Endometrial microvascular endothelial cells (primary cell): ENCODE measurements around the gene NQO2. TPM values are rescaled to one million over a fixed set of nuclear protein-coding genes. Genes with fewer than 3 reads are reported as not detected.
"Not testable (repeated sequence)": the region's sequence is repeated elsewhere in the genome, so short reads cannot be mapped to it uniquely, and the experiment has no call there.

ENCODE experiments used
- in situ Hi-C: cut with HindIII; loops from 2 replicates; pipeline ENCODE4 v1.10.0; 2017; ENCODE audit warnings: low sequenced_read_pairs, low pct_unique_long_range_greater_than_20kb; ENCODE audit errors: inconsistent ontology term
- total RNA-seq: library from RNA; depleted of rRNA; stranded (reverse); fragments of >200 nt; gene quantifications from one replicate; pipeline ENCODE4 v1.2.3, GENCODE V29; 2015; ENCODE audit errors: inconsistent ontology term

NQO2 gene
- total RNA-seq, 1 donor from 2014 or later: 74.1 TPM

DNA sequence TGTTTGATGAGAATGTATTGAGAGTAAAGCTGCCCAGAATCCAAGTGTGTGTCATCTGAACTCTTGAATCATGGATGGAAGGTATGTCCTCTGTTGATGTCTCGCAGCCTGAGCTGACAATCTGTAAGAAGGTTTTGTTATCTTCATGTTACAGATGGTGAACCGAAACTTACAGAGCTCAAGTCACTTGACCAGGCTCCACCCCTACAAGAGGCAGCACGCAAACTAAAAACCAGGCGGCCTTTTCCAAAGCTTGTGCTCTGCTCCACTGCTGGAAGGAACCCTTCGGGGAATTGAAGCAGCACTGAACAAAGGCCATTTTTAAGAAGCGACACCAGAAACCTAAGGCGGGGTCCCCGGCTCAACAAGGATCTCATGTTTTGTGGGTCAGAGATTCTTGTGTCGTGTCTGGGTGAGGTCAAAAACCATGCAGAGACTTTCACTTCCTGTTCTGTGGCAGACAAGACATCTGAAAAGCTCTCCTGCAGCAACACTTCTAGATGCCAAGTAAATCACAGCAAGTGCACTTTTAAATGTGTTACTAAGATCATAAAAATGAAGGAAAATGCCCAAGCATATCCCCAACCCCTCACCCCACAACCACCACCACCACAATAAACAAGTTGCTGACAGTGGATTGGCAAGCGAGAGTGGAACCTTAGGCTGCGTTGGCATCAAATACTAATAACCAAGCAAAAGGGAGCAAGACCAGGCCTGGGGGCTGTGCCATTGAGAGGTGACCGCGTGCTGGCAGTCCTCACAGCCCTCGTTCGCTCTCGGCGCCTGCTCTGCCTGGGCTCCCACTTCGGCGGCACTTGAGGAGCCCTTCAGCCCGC lies 27.3 kb downstream of the NQO2 start:
- in situ Hi-C loops: no loop called here

DNA sequence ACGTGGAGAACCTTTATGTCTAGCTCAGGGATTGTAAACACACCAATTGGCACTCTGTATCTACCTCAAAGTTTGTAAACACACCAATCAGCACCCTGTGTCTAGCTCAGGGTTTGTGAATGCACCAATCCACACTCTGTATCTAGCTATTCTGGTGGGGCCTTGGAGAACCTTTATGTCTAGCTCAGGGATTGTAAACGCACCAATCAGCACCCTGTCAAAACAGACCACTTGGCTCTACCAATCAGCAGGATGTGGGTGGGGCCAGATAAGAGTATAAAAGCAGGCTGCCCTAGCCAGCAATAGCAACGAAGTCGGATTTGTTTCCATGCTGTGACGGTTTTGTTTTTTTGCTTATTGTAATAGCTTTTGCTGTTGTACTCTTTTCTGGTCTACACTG lies 28.5 kb downstream of the NQO2 start:
- in situ Hi-C loops: not testable (repeated sequence)

- in situ Hi-C loops: no loop called here
These were observed 32.4 kb downstream of the NQO2 start for GRCh38 chr6:3031857-3032640.

- in situ Hi-C loops: no loop called here
These were observed 33.3 kb downstream of the NQO2 start for GRCh38 chr6:3032986-3033385.

GRCh38 chr6:3033652-3034051 lies 34.0 kb downstream of the NQO2 start:
- in situ Hi-C loops: no loop called here

DNA sequence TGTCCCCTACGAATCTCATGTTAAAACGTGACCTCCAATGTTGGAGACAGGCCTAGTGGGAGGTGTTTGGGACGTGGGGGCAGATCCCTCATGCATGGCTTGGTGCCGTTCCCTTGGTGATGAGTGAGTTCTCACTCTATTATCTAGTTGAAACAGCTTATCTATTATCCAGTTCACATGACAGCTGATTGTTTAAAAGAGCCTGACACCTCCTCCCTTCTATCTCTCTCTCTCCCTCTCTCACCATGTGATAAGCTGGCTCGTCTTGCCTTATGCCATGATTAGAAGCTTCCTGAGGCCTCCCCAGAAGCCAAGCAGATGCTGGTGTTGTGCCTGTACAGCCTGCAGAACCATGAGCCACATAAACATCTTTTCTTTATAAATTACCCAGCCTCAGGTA lies 35.7 kb downstream of the NQO2 start:
- in situ Hi-C loops: no loop called here

DNA sequence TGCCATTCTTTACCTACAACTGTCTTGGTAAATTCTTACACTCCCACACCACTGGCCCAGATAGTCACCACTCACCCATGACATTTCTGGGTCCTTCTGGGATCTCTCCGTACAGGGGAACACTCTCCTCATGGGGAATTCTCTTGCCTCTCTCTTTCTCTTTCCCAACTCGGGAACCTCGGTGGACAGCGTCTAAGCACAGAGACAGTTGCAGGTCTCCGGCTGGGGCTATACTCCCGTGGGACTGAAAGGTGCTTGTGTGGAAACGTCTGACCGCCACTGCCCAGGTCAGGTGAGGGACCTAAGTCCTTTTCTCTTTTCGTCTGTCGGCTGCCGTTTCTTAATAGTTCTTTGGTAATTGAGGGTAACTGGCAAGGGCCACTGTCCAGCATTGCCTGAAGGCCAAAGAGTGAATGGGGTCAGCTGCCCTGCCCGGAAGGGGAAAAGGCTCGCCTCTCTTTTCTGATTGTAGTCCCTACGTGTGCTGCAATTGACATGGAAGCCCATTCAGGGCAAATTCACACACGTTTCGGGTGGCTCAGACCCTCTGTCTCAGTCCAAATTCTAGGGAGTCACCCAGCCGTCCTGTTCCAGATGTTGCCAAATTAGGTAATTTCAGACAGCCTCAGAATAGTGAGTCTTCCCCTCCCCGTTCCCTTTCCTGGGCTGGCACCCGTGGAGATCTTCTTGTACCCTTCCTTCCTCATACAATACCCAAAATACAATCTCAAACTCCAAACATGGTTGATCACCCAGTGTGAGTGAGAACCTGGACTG lies 37.4 kb downstream of the NQO2 start:
- in situ Hi-C loops: no loop called here

DNA sequence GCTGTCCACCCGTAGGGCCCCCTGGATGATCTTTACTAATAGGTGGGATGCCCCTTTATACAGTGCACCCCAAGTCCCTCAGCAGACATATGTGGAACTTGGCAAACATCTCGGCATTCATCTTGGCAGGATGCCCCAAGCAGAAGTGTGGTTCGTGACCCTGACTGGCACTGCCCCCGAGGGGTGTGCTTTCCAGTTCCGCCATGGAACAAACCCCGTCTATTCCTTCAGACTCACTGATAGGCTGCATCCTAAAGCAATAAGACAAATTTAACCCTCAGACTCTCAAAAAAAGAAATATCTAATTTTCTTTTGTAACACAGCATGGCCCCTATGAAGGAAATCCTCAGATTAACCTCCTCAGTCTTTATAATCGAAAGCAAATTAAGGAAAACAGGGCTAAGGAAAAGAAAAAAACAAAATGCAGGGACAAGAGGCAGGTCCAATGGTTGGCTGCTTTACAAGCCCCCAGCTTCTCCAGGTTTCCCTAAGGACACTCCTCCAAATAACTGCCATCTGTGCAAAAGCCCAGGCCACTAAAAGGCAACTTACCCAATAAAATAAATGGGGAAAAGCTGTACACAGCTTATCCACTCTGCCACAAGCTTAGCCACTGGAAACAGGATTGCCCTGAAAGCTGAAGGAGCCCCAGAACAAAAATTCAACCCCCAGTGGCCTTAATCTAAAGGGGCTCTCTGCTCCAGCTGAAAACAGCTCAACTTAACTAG lies 38.1 kb downstream of the NQO2 start:
- in situ Hi-C loops: no loop called here

DNA sequence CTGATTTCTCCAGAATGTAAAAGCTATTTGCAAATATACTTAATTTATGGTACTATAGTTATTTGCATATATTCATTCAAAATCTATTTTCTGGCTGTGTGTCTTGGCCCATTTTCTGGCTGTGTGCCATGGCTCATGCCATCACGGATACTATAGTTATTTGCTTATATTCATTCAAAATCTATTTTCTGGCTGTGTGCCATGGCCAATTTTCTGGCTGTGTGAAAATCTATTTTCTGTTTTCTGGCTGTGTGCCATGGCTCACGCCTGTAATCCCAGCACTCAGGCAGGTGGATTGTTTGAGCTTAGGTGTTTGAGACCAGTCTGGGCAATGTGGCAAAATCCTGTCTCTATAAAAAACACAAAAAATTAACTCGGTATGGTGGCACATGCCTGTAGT lies 39.7 kb downstream of the NQO2 start:
- in situ Hi-C loops: no loop called here

DNA sequence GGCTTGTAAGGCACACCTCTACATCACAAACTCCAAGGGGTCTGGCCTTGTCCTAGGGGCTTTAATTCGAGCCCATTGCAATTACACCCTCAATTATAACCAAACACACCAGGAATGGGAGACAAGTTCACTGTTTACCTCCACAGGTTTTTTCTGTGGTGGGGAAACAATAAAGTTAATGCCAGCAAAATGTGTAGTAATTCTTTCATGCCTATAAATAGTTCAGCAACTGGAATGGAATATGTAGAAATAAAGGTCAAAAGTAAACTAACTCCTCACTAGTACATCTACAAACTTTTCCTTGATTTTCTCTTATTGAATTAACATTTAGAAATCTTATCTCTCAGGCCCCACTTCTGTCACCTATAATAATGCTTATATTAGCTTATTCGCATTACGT lies 41.5 kb downstream of the NQO2 start:
- in situ Hi-C loops: no loop called here

DNA sequence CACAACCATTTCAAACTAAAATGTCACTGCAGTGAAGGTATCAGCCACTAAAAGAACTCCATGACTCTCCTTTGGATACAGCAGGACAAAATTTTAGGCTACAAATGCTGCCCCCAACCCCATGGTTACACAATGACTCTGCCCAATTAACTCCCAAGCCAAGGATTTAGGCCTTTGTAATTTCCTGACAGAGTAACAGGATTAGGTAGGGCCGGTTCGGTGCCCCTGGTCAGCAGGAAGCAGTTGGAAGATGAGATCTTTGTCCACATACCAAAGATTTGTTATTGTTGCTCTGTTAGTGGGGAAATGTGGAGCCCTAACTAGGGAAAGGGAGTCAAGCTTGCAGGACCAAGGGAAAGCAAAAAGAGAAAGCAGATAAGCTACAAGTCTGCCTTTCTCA lies 41.9 kb downstream of the NQO2 start:
- in situ Hi-C loops: no loop called here

DNA sequence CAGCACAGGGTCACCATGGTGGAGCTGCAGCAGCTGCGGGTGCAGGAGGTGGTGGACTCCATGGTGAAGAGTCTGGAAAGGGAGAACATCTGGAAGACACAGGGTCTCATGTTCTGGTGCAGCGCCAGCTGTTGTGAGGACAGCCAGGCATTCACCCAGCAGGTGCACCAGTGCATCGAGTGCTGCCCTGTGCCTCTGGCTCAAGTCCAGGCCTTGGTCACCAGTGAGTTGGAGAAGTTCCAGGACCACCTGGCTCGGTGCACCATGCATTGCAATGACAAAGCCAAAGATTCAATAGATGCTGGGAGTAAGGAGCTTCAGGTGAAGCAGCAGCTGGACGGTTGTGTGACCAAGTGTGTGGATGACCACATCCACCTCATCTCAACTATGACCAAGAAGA lies 45.7 kb downstream of the NQO2 start:
- in situ Hi-C loops: no loop called here

DNA sequence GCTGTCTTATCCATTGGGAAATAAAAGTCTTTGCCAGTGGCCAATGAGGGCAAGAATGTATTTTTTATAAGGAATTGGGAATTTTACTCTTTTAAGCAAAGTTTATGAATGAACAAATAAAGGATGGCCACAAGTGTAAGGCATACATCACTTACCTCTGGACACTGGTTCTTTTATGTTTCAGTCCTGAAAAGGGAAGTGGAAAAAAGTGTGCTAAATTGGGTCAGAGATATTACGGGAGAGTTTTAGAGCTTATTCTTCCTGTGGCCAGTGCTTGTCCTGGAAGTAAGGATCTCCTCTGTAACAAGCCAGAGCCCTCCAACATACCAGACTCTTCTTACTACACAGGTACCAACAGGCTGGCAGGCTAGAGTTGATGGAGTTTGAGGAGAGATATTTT lies 46.1 kb downstream of the NQO2 start:
- in situ Hi-C loops: no loop called here

DNA sequence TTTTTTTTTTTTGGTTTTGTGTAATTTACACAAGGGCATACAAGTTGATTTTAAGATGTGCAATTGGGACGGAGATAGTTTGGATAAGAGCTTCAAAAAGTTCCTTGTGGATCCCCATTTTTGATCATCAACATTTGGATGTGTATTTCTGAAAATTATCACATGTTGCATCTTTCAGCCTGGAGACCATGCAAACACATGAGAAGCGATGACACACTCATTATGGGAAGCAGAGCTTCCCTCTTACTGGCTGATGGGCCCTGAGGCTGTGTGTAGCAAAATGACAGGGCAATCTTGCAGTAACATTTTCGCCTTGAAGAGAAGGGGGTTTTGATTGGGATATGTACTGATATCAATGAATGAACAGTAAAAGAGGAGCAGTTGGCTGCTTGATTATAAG lies 46.6 kb downstream of the NQO2 start:
- in situ Hi-C loops: no loop called here

DNA sequence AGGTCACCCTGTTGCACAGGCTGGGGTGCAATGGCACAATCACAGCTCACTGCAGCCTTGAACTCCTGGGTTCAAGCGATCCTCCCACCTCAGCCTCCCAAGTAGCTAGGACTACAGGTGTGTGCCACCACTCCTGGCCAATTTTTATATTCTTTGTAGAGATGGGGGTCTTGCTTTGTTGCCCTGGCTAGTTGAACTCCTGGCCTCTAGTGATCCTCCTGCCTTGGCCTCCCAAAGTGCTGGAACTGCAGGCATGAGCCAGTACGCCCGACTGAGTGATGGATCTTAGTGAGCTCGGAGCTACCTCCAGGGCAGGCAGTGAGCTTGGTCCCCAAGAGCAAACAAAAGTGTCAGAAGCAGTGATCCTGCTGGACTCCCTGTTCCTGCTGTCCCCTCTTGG lies 48.3 kb downstream of the NQO2 start:
- in situ Hi-C loops: not testable (repeated sequence)

DNA sequence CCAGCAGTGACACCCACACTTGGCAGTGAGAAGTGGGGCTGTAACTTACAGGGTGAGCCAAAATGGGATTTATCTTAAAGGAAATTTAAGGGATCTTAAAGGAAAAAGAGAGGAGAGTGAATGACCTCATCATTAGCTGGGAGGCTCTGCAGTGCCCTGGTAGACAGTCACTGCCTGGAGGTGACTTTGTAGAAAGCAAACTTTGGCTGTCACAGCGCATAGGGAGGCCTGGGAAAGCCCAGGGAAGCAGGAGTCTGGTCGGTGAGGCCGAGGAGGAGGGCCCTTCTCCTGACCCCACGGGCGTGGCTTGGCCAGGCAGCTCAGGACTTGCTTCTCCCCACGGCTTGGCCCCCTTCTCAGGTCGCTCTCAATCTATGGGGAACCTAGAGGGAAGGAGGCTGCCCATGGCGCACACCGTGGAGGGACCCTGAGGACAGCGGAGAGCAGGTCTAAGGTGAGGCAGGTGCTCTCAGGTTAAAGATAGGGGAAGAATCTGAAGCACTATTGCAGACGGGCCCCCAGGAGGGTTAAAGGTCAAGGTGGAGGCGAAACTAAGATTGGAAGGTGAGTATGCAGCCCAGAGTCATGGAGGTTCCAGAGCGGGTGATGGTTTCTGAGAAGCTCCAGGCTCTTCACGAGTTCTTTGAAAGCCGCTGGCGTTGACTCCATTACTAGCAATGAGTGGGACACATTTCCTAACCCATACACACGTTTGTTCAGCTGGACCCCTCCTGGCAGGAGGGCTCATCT lies 53.0 kb downstream of the NQO2 start:
- in situ Hi-C loops: no loop called here

- in situ Hi-C loops: no loop called here
These were observed 53.5 kb downstream of the NQO2 start for GRCh38 chr6:3053231-3053508.
